HepG2 (cell line): ENCODE data around the gene MYL6B. TPM values are rescaled to one million over a fixed set of nuclear protein-coding genes. Genes with fewer than 3 reads are reported as not detected.
A peak's percentile ranks its signal among the peaks of the same experiment; 100 is the strongest.

ENCODE experiments used
- ATM ChIP-seq: fragments of 450-650 bp; IDR thresholded peaks from 2 replicates; pipeline ENCODE4 v1.7.1; 2017; ENCODE audit warnings: mild to moderate bottlenecking, borderline replicate concordance
- BRCA1 ChIP-seq: sonication (generic); formaldehyde crosslinking; IDR thresholded peaks from 2 replicates; pipeline ENCODE4 v1.4.0; 2020; ENCODE audit warnings: missing genetic modification reagents
- ESRRA ChIP-seq: sonication (generic); formaldehyde crosslinking; IDR thresholded peaks from 2 replicates; pipeline ENCODE4 v1.5.1; 2020; ENCODE audit warnings: mild to moderate bottlenecking, low read depth, missing genetic modification reagents
- HMGXB3 ChIP-seq: sonication (generic); formaldehyde crosslinking; IDR thresholded peaks from 2 replicates; pipeline ENCODE4 v1.4.0; 2020; ENCODE audit warnings: missing genetic modification reagents, borderline replicate concordance
- IRF2 ChIP-seq: IDR thresholded peaks from 2 replicates; pipeline ENCODE4 v1.6.1; 2018; ENCODE audit warnings: missing genetic modification reagents, missing compliant biosample characterization
- MIER2 ChIP-seq: IDR thresholded peaks from 2 replicates; pipeline ENCODE4 v1.6.1; 2016; ENCODE audit warnings: missing biosample characterization, missing genetic modification reagents
- NFAT5 ChIP-seq: sonication (generic); formaldehyde crosslinking; IDR thresholded peaks from 2 replicates; pipeline ENCODE4 v1.4.0; 2020; ENCODE audit warnings: missing genetic modification reagents
- PHF8 ChIP-seq: sonication (generic); formaldehyde crosslinking; IDR thresholded peaks from 2 replicates; pipeline ENCODE4 v1.5.0; 2020; ENCODE audit warnings: missing genetic modification reagents
- SCMH1 ChIP-seq: sonication (generic); formaldehyde crosslinking; IDR thresholded peaks from 2 replicates; pipeline ENCODE4 v1.9.0; 2021; ENCODE audit warnings: missing genetic modification reagents, mild to moderate bottlenecking, borderline replicate concordance
- SIN3A ChIP-seq: IDR thresholded peaks from 2 replicates; pipeline ENCODE4 v1.6.1; 2011; ENCODE audit warnings: low read depth, mild to moderate bottlenecking, control low read depth, low read length, borderline replicate concordance
- SRSF9 ChIP-seq: fragments of 200-400 bp; formaldehyde crosslinking; IDR thresholded peaks from 2 replicates; pipeline ENCODE4 v1.6.1; 2018; ENCODE audit warnings: borderline replicate concordance, mild to moderate bottlenecking, low read depth, low read length; ENCODE audit not compliant: insufficient read depth, poor library complexity, severe bottlenecking
- STAT5B ChIP-seq: sonication (generic); formaldehyde crosslinking; IDR thresholded peaks from 2 replicates; pipeline ENCODE4 v1.4.0; 2020; ENCODE audit warnings: missing genetic modification reagents
- TCF7 ChIP-seq: sonication (generic); IDR thresholded peaks from 2 replicates; pipeline ENCODE4 v1.6.1; 2016; ENCODE audit warnings: antibody characterized with exemption, low read depth
- ZNF121 ChIP-seq: sonication (generic); formaldehyde crosslinking; IDR thresholded peaks from 2 replicates; pipeline ENCODE4 v1.5.0; 2020; ENCODE audit warnings: mild to moderate bottlenecking, missing genetic modification reagents
- ZNF562 ChIP-seq: sonication (generic); formaldehyde crosslinking; IDR thresholded peaks from 2 replicates; pipeline ENCODE4 v1.8.0; 2022; ENCODE audit warnings: missing genetic modification reagents, borderline replicate concordance
- ZNF652 ChIP-seq: IDR thresholded peaks from 2 replicates; pipeline ENCODE4 v1.6.1; 2016; ENCODE audit warnings: low read depth, borderline replicate concordance
- ZNF737 ChIP-seq: sonication (generic); formaldehyde crosslinking; IDR thresholded peaks from 2 replicates; pipeline ENCODE4 v1.5.0; 2020; ENCODE audit warnings: missing genetic modification reagents, mild to moderate bottlenecking, borderline replicate concordance
- ZNF839 ChIP-seq: sonication (generic); formaldehyde crosslinking; IDR thresholded peaks from 2 replicates; pipeline ENCODE4 v1.4.0; 2020; ENCODE audit warnings: missing genetic modification reagents, mild to moderate bottlenecking, borderline replicate concordance
- polyA plus RNA-seq, 8 experiments: library from polyadenylated mRNA; depleted of rRNA in 3 of 8; stranded (reverse) in 7 of 8; unstranded in 1 of 8; fragments of >200 nt; fragmentation: Illumina TruSeq in 4 of 8; extraction: Trizol in 4 of 8; gene quantifications; 2 replicates each; pipeline versions ENCODE4 v1.2.1 to v1.2.3, GENCODE V29; 2011 to 2016; ENCODE audit warnings: low read depth in 4 of 8, missing spikeins in 1 of 8, mixed read lengths in 1 of 8; ENCODE audit not compliant: insufficient read depth in 1 of 8
- total RNA-seq, 5 experiments: library from RNA; depleted of rRNA; stranded (reverse); fragments of >200 nt; fragmentation: Illumina TruSeq; extraction: Trizol; gene quantifications; 2 replicates each; pipeline ENCODE4 v1.2.3, GENCODE V29; 2016; ENCODE audit warnings: low read depth in 1 of 5
- TF ChIP-seq, protein P1 (sequence below): sonication (generic); formaldehyde crosslinking; IDR thresholded peaks from 2 replicates; pipeline ENCODE4 v1.5.0; 2020; ENCODE audit warnings: missing genetic modification reagents, mild to moderate bottlenecking, borderline replicate concordance

MYL6B gene
- total and polyA plus RNA-seq, 2 of the 13 experiments (the other 11 are each of a cell fraction or from before 2014, with no cell fraction given): 75.7 to 88.7 TPM

DNA sequence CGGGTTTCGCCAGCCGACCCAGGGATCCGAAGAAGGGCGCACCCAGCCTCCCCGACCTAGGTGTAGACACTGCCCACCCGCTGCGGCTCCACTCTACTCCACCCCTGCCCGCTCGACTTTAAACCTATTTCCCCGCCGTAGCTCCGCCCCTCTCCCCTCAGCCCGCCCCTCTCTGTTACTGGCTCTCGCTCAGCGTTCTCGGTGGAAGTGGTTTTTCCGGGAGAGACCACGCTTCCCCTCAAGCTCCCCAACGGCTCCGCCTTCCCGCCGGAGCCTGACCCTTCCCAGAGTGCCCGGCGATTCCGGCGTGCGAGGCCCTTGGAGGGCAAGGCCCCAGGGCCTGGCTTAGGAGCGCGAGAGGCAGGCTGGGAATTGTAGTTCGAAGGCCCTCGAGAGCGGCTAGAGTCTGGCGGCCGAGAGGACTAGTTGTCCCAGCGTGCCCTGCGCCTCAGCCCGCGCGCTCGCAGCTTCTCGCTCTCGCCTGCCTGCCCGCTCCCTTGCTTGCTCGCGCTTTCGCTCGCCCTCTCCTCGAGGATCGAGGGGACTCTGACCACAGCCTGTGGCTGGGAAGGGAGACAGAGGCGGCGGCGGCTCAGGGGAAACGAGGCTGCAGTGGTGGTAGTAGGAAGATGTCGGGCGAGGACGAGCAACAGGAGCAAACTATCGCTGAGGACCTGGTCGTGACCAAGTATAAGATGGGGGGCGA is 48.1 kb upstream of the MYL6B start, which contains the start of gene PA2G4 (continued):
- TF ChIP-seq NFAT5 (peak; percentile 66; the same call in 1 of the 2 replicates), ZNF121 (CRISPR knock-in tag) (peak; percentile 53; the same call in 1 of the 2 replicates), STAT5B (CRISPR knock-in tag) (0 out of 2 replicates have a peak, but pooled peaks have one; percentile 28), PHF8 (peak; percentile 89), TCF7 (no peak), ZNF737 (CRISPR knock-in tag) (0 out of 2 replicates have a peak, but pooled peaks have one; percentile 78), ZNF562 (CRISPR knock-in tag) (peak; percentile 21; the same call in 1 of the 2 replicates), SRSF9 (no peak), ZNF652 (CRISPR knock-in tag) (0 out of 2 replicates have a peak, but pooled peaks have one; percentile 25), SIN3A (peak; percentile 82; the same call in 1 of the 2 replicates), ZNF839 (CRISPR knock-in tag) (no peak), MIER2 (no peak), IRF2 (CRISPR knock-in tag) (peak; percentile 96), ATM (no peak), ESRRA (CRISPR knock-in tag) (peak; percentile 84), HMGXB3 (CRISPR knock-in tag) (peak; percentile 81; the same call in 1 of the 2 replicates), BRCA1 (CRISPR knock-in tag) (no peak; the same call in 1 of the 2 replicates), SCMH1 (CRISPR knock-in tag) (no peak)
- TF ChIP-seq, protein P1, sequence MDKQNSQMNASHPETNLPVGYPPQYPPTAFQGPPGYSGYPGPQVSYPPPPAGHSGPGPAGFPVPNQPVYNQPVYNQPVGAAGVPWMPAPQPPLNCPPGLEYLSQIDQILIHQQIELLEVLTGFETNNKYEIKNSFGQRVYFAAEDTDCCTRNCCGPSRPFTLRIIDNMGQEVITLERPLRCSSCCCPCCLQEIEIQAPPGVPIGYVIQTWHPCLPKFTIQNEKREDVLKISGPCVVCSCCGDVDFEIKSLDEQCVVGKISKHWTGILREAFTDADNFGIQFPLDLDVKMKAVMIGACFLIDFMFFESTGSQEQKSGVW (CRISPR knock-in tag): peak; percentile 36; the same call in 1 of the 2 replicates
